T47D (cell line): ENCODE data around the gene AGRN.
A peak's percentile ranks its signal among the peaks of the same experiment; 100 is the strongest.
"Not testable (repeated sequence)": the region's sequence is repeated elsewhere in the genome, so short reads cannot be mapped to it uniquely, and the experiment has no call there.

ENCODE experiments used
- DNase-seq, 2 experiments: peaks; one replicate each; pipeline versions ENCODE4 v3.0.0 to v3.0.0-alpha.2; 2011 to 2012; ENCODE audit warnings: low read depth in 1 of 2, low spot score in 1 of 2
- JUND ChIP-seq: IDR thresholded peaks from 2 replicates; pipeline ENCODE4 v1.6.1; 2012; ENCODE audit warnings: low read depth
- in situ Hi-C: cut with HindIII; loops from 2 replicates; pipeline ENCODE4 v1.10.0; 2016; ENCODE audit warnings: low sequenced_read_pairs, low pct_unique_long_range_greater_than_20kb

The AGRN gene

GRCh38 chr1:1062348-1063163, 42.6 kb downstream of the AGRN start:
- no peak for TF ChIP-seq JUND
- no peak for DNase-seq
- in situ Hi-C loops: no loop called here

GRCh38 chr1:1063261-1063944, 43.5 kb downstream of the AGRN start:
- no peak for DNase-seq
- no peak for TF ChIP-seq JUND
- in situ Hi-C loops: no loop called here

- peak; percentile 58 to 78 for DNase-seq
- no peak for TF ChIP-seq JUND
- in situ Hi-C loops: no loop called here
These were observed 44.3 kb downstream of the AGRN start for GRCh38 chr1:1063945-1064831.

GRCh38 chr1:1065265-1065939, 45.5 kb downstream of the AGRN start:
- in situ Hi-C loops: no loop called here
- DNase-seq: no peak
- no peak for TF ChIP-seq JUND

- in situ Hi-C loops, DNase-seq: not testable (repeated sequence)
These were observed 46.0 kb downstream of the AGRN start for GRCh38 chr1:1065940-1066304.

- no peak for DNase-seq
- in situ Hi-C loops: no loop called here
- no peak for TF ChIP-seq JUND
These were observed 46.7 kb downstream of the AGRN start for GRCh38 chr1:1066403-1067283.

- in situ Hi-C loops: no loop called here
- no peak for DNase-seq
- no peak for TF ChIP-seq JUND
These were observed 47.5 kb downstream of the AGRN start for GRCh38 chr1:1067284-1067859.

GRCh38 chr1:1067860-1068516, 48.1 kb downstream of the AGRN start:
- no peak for TF ChIP-seq JUND
- DNase-seq: no peak
- in situ Hi-C loops: no loop called here

GRCh38 chr1:1068517-1069055, 48.7 kb downstream of the AGRN start:
- no peak for TF ChIP-seq JUND
- peak; percentile 77 to 88 for DNase-seq
- in situ Hi-C loops: no loop called here

GRCh38 chr1:1069056-1069710, 49.3 kb downstream of the AGRN start:
- in situ Hi-C loops: no loop called here
- no peak for TF ChIP-seq JUND
- DNase-seq: peak; percentile 88 to 90
